GM18858 (cell line): ENCODE results near the gene DRAP1.
A peak's percentile ranks its signal among the peaks of the same experiment; 100 is the strongest.

Experiments
- ATAC-seq: cut with Tn5 transposase; IDR thresholded peaks from one replicate; pipeline ENCODE4 v1.9.1; 2021; ENCODE audit not compliant: unreplicated experiment

DRAP1 gene, protein sequence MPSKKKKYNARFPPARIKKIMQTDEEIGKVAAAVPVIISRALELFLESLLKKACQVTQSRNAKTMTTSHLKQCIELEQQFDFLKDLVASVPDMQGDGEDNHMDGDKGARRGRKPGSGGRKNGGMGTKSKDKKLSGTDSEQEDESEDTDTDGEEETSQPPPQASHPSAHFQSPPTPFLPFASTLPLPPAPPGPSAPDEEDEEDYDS

DNA sequence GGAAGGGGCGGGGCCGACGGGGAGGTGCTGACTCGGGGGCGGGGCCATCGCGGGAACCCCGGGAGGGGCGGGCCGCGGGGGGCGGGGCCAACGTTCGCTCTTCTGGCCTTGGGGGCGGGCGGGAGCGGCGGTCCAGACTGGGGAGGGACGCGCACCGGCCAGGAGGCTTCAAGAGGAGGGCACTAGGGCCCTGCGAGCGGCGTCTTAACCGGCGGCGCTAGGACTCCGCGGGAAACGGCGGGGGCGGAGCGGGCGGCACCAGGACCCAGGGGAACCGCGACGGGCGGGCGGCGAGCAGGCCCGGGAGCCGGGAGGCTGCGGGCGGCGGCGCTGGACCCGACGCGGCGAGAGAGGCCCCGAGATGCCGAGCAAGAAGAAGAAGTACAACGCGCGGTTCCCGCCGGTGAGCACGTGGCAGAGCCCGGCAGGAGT, at the start of gene DRAP1:
DRAP1 (plus strand) TSS at position 286 of the 432 bp plus-strand sequence; CDS start at position 362, 76 bp downstream.
- peak; percentile 71 for ATAC-seq

DNA sequence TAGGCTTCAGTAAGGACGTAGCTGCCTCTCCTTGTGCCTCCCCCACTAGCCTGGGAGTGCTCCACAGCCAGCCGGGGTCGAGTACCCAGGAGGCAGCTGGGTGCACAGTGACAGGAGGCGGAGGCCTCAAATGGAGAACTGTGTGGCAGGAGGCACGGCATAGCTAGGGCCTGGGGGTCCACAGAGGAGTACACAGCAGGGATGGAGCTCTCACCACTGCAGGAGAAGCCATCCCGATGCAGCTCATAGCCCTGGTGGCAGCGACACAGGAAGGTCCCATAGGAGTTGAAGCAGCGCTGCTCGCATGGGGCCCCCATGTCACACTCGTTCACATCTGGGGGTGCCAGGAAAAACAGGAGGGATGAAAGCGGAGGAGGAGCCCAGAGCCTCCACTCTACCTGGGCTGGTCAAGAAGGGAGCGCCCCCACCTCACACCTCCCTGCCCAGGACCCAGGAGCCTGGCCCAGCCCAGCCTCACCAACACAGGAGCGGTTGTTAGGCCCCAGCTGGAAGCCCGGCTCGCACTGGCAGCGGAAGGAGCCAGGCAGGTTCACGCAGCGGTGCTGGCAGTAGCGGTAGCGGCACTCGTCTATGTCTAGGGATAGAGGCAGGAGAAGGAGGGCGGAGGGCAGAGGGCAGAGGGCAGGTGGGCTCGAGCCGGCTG, 49.5 kb upstream of the DRAP1 start:
- no peak for ATAC-seq

DNA sequence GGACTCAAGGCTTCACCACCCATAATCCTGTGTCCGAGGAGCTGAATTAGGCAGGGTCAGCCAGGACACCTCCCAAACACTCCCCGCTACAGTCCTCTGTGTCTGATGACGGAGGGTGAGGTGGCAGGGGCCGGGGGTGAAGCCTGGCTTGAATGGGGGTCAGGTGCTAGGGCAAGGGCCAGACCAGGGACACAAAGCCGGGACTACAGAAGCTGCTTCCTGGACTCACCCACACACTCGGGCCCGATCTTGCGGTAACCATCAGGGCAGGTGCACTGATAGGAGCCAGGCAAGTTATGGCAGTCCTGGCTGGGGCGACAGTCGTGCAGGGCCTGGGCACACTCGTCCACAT, 48.9 kb upstream of the DRAP1 start:
- no peak for ATAC-seq

DNA sequence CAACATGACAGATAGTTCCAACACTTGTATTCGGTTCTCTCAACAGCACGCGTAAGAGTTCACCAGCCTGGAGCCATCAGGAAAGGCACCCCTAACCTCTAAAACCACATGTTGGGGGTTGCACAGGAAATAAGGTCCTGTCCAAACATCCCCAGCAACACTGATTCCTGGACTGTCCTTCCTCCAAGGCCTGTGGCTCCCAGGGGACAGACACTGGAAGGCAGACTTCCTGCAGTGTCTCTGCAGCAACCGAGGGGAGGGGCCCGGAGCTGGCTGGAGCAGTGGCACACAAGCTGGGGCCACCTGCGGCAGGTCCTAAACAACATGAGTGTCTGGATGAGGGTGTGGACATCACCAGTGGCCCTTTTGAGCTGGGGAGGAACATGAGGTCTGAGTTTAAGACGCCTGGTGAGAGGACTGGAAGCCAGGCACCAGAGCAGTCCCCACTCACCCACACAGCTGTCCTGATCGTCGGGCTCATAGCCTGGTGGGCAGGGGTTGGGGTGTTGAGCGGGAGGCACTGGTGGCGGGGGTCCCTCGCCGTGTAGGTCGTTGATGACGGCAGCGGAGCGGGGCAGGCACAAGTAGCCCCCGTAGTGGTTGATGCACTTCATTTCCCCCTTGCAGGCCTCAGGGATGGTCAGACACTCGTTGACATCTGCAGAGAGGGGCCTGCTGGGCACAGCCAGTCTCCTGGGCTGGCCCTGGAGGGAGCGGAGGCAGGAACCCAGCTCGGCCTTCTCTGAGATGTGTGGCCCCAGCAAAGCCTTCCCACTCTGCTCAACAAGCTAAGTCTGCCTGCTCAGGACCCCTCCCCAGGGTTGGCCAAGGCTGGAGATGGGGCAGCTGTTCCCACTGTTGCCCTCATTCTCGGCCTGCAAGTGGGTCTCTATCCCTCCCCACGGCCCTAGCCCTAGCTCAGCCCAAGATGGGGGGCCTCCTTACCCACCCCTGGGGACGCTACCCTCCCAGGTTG, 48.2 kb upstream of the DRAP1 start:
- ATAC-seq: no peak

DNA sequence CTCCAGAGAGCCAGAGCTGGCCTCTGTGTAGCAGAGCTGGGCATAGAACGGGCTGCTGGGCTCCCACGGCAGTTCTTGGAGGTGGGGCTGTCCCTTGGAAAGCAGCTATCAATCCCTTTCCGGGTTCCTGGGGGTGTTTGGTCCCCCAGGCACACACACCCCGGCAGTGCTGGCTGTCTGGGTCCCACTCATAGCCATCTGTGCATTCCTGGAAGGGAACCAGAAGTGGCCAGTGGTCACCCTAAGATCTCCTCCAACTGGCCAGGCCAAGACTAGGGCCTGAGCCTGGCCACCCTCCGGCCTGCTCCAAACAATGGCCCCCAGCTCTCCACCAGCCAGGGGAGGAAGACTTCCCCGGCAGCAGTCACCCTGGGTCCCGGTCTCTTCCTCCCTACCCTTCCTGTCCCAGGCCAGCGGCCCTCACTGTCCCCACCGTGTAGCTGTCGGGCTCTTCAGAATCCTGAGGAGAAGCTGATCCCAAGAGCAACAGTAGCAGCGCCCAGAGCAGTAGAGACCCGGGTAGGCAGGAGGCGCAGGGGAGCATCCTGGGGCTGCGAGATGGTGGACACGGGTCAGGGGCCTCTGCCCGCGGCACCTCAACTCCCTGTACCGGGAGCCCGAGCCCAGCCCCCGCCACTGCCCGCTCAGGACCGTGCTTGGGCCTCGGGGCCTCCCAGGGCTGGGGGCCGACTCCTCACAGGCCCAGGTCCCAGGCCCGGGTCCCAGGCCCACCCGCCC, 47.2 kb upstream of the DRAP1 start:
- no peak for ATAC-seq

DNA sequence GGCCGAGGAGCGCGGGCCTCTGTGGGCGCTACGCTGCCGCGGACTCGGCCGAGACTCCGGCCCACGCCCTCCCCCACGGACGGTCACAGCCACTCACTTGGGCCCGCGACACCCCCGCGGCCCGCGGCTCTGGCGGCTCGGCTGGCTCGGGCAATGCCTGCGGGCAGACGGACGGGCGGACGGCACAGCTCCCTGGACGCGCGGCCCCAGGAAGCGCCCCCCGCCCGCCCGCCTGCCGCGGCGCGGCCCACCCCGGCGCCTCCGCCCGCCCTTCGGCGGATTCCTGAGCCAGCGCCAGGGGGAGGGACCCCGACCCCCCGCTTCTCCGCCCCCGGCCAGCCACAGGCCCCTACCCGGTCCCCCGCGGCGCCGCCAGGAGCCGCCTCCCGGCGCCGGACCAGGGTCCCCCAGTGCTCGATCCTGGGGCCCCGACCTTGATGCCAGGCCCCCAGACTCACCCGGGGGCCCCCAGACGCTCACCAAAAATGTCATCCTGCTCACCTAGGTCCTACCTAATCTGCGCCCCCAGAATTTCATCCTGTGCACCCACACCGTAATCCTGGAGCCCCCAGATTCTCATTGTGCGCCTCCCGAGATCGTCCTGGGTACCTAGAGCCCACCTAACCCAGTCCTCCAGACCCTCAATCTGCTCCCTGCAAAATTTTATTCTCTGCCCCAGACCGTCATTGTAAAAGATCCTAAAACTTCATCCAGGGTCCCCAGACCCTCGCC, 46.5 kb upstream of the DRAP1 start, which contains the start of gene EFEMP2:
EFEMP2 (minus strand) TSS at position 215 of the 732 bp plus-strand sequence. CDS start 446 bp downstream, outside the sequence.
- ATAC-seq: no peak

DNA sequence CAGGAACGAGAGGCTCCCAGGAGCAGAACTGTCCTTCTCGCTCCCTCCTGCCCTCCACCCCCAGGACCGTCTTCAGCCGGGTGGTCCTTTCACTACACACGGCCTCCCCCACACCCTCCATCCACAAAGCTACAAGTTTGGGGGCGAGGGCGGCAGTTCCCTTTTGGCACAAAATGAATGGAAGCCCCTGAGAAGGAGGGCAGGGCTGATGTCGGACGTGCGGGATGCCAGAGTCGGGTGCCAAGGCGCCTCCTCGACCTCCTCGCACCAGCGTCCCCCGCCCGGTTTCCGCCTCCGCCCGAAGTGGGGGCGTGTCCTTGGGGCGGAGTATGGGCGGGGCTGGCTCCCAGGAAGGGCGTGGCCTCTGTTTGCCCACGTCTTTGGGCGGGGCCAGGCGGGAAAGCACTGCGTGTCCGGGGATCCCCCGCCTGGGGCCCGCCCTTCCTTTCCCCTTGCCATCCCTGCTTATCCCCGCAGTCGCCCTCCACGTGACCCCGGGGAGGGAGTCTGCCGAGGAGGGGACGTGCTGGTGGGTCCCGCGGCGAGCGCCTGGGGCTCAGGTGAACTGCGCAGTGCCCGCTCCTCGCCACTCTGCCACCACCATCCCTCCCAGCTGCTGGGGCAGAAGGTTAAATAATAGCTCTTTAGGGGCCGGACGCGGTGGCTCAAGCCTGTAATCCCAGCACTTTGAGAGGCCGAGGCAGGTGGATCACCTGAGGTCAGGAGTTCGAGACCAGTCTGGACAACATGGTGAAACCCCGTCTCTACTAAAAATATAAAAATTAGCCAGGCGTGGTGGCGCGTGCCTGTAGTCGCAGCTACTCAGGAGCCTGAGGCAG, 45.7 kb upstream of the DRAP1 start:
- peak; percentile 59 for ATAC-seq

DNA sequence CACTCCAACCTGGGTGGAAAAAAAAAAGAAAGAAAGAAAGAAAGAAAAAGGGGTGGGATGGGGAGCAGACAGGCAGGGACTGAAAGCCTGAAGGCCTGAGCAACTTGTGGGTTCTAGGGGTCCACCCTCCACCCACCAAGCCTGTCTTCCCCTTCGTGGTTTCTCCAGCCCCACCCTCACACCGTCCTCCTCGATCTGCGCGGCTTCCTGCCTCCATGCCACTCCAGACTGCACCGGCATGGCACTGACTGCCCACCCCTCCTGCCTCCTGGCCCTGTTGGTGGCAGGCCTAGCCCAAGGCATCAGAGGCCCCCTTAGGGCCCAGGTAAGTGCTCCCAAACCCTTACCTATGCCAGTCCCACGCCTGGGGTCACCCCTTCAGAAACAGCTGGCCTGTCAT, 39.6 kb upstream of the DRAP1 start, which contains the start of gene CTSW:
CTSW (plus strand) TSS at position 221 of the 400 bp plus-strand sequence; CDS start at position 239, 18 bp downstream.
- ATAC-seq: no peak

DNA sequence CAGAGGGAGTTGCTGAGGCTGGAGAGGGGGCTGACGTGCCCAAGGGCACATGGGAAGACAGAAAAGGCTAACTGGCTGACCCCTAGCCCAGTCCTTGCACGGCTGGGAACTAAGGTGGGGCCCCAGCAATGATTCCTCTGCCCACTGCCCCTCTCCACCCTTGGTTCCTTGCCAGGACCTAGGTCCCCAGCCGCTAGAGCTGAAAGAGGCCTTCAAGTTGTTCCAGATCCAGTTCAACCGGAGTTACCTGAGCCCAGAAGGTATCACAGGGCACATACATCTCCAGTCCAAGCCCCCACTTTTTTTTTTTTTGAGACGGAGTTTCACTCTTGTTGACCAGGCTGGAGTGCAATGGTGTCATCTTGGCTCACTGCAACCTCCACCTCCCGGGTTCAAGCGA, 39.2 kb upstream of the DRAP1 start:
- ATAC-seq: no peak

DNA sequence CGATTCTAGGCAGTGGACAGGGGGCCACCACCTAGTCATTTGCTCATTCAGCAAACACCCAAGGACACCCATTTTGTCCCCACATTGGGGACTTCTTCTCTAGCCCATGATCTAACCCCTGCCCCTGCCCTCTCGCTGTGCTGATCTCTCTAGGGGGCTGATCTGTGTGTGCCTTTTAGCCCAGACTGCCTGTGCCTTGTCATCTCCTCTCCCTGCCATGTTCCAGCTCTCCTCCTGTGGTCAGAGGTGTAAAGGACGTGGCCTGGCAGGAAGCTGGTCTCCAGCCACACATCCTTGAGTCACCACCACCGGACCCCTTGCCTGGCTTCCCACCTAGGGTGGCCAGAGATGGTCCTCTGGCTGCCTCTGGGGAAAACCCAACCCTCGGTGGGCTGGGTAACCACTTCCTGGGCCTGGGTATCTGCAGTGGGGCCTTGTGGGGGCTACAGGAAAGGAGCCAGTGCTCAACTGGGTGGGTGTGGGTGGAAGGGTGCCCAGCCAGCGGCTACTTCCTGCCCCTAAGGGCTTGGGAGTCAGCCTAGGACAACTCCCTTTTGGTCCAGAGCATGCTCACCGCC, 38.3 kb upstream of the DRAP1 start:
- no peak for ATAC-seq

DNA sequence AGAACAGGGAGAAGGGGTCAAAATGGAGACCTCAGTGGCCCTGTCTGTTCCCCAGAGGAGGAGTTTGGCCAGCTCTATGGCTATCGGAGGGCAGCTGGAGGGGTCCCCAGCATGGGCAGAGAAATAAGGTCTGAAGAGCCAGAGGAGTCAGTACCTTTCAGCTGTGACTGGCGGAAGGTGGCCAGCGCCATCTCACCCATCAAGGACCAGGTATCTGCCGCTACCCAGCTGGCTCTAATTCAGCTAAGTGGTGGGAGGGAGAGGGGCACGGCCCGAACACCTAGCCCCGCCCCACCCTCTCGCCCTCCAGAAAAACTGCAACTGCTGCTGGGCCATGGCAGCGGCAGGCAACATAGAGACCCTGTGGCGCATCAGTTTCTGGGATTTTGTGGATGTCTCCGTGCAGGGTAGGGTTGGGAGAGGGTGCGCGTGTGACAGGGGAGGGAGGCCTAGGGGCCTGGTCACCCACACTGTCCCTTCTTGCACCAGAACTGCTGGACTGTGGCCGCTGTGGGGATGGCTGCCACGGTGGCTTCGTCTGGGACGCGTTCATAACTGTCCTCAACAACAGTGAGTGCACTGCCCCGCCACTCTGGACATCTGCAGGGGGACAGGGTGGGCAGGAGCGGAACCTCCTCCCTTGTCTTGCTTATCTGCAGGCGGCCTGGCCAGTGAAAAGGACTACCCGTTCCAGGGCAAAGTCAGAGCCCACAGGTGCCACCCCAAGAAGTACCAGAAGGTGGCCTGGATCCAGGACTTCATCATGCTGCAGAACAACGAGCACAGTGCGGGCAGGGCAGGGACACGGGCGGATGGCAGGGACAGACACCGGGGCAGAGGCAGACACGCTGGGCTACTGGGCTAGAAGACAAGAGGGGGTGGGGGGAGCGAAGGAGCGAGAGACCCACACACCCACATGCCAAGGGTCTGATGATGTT, 36.8 kb upstream of the DRAP1 start:
- no peak for ATAC-seq

DNA sequence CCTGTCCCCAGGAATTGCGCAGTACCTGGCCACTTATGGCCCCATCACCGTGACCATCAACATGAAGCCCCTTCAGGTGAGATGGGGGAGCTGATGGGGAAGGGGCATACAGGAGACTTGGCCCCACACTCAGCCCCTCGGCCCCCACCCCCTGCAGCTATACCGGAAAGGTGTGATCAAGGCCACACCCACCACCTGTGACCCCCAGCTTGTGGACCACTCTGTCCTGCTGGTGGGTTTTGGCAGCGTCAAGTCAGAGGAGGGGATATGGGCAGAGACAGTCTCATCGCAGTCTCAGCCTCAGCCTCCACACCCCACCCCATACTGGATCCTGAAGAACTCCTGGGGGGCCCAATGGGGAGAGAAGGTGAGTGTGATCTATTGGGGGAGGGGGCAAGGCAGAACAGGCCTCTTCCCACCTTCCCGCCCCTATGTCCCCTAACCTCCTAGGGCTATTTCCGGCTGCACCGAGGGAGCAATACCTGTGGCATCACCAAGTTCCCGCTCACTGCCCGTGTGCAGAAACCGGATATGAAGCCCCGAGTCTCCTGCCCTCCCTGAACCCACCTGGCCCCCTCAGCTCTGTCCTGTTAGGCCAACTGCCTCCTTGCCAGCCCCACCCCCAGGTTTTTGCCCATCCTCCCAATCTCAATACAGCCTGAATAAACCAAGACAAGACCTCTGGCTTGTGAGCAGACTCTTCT, 36.0 kb upstream of the DRAP1 start:
- no peak for ATAC-seq

DNA sequence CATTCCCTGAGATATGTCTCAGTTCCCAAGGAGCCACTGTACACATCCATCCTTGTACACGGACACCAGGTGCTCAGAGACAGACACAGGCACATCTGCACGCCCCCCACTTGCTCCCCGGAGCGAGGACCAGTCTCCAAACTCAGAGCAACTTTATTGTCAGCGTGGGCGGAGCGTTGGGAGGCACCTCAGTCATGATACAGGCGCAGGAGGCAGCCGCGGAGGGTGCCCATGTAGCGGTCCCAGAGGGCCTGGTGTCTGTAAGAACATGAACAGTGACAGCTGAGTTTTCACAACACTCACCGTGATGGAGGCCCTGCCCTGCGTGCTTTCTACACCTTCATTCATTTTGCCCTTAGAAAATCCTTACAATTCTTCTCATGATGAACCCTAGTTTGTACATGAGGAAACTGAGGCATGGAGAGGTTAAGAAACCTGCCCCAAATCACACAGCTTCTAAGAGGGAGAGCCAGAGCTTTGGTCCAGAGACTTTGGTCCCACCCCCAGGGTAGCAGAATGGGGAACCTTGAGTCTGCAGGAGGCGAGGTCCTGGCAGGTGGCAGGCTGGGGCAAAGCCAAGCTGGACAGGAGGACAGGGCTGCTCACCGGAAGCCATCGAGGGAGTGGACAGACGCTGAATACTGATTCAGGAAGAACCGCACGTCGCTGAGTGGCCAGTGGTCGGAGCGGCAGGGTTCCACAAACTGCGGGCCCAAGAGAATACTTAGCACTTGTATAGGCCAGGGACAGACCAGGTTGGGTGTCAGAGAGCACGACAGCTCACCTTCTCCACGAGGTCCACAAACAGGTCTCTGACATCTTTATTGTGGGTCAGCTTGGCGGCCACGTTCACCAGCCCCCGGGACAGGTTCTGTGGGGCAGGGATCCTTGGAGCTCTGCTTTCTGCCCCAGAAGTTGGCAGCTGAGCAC, 35.2 kb upstream of the DRAP1 start:
- ATAC-seq: no peak

DNA sequence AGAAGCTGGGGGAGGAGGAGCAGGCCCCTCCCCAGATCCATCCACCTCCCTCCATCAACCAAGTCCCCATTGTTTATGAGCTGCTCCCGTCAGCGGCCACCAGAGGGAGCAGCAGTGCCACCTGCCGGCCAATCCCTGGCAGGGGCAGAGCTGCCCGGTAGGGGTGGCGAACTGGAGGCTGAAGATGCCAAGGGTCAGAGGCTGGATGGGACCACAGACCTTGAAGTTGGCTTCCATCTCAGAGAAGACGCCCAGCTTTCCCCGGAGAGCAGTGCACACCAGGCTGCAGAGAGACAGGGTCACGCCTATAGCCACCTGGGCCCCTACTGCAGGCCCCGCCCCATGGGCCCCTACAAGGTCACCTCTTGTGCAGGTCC, 34.5 kb upstream of the DRAP1 start:
- ATAC-seq: no peak

DNA sequence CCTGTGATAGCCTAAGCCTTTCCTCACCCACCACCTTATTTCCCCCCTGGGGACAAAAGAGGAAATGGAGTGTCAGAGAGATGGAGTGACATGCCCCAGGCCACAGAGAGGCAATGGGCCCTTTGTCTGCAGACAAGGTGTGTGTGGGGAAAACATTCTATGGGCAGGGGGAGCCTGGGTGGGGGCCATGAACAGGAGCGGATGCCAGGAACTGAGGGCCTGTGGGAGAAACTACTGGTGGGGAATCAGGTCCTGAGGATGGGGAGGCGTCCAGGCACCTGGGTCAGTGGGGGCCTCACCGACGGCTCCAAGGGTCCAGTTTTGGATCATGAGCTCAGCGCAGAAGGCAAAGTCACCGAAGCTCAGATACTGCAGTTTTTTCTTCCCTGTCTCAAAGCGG, 34.0 kb upstream of the DRAP1 start:
- no peak for ATAC-seq
